Activated CD4-positive, alpha-beta T cell treated with anti-CD3 and anti-CD28 coated beads for 24 hours (primary cell): ENCODE data around the gene LCE1A.

Experiments
- DNase-seq, 2 donors: peaks; one replicate each; pipeline ENCODE4 v3.0.0-alpha.2; 2020; ENCODE audit warnings: low read depth in 2 of 2

The LCE1A gene

DNA sequence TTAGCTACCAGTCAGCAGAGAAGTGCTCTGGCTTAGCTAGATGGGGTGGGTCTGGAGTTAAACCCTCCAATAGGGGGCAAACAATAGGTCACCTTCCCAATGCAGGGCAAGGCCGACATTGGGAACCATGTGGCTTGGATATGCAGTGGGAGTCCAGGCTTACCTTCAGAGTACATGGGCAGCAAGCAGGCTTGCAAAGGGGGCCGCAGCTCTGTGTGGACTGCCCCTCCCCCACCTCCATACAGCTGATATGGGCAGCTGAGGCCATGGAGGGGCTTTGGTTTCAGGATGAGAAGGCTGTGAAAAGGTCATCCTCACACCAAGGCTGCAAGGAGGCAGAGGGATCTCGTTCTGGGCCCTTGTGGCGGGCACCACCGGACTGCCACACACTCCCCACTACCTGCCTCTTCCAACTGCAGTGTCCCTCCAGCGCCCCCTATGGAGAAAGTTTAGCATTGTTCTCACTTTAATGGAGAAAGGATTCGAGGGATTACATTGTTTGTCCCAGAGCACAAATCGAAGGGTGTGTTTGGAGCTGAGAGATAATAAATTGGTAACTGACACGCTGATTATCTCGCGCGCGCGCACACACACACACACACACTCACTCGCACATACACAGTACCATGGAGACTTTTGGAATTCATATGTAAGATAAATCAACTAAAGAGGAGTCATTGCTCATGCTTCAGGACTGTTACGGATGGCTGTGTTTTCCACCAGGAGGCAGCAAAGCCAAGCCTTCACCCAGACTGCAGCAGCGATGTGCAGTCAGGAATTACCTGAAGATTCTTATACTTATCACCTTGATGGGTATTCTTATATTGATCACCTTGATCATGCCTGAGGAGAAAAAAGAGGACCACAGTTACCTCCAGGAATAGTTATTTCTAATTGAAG, 43.8 kb downstream of the LCE1A start:
- DNase-seq = no peak

GRCh38 chr1:152871731-152872126, 44.5 kb downstream of the LCE1A start:
- no peak for DNase-seq

DNA sequence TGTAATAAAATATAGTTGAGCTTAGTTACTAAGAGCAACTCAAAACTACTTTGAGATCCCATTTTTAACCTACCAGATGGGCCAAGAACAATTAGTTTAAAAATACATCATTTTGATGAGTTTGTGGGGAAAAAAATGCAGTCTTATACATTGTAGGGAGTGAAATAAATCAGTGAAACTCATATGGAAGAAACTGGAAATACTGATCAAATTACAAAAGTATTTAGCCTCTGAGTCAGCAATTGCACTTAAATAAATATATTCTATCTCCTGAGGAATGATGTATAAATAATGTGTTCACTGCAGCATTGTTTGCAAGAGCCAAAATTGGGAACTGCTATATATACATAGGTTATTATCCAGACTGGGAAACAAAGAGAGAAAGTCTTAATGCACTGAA, 46.2 kb downstream of the LCE1A start:
- no peak for DNase-seq

DNA sequence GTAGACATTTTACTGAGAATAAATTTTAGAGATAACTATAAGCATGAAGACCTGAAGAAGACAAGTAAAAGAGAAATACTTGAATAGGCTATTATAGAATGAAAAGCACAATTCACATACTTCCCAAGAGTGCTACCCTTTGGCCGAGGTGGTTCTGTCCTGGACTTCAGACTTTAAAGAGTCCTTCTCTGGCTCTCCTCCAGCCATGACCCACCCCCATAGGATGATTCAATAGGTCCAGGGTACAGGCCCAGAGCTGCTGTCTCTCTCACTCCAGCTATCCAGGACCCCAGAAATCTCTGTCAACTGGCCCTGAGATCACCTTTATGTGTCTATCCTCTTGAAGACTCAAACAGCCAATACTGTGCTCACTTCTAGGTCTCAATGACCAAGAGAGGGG, 49.6 kb downstream of the LCE1A start:
- no peak for DNase-seq
